ENCODE results near the gene ATG16L2.

ATG16L2 gene

GRCh38 chr11:72860010-72860409 lies 45.8 kb downstream of the ATG16L2 start:
- Histone ChIP-seq H3K36me3 (ENCODE audit: insufficient read depth, low read length) (peaks cover 46% of the 10 kb centered on the region), H3K9me2 (ENCODE audit: low read depth, low read length) (no peaks in the 10 kb centered on the region), H3K9me3 (ENCODE audit: low read length) (no peaks in the 10 kb centered on the region), H3K4me3 (ENCODE audit: low read depth, low read length, poor library complexity, severe bottlenecking) (no peak overlapping the region), H4K20me1 (ENCODE audit: insufficient read depth, low read length) (no peaks in the 10 kb centered on the region), H2AFZ (ENCODE audit: low read length) (no peak overlapping the region), H3K4me2 (ENCODE audit: low read length) (no peak overlapping the region), H3F3A (ENCODE audit: insufficient read depth, low read length) (no peaks in the 10 kb centered on the region), H3K79me2 (ENCODE audit: insufficient read depth, low read length) (no peaks in the 10 kb centered on the region), H3K27ac (ENCODE audit: low read depth, low read length, poor library complexity, severe bottlenecking) (no peak overlapping the region), H3K9ac (ENCODE audit: low read length) (no peak overlapping the region), H3K27me3 (ENCODE audit: insufficient read depth, low read length) (no peaks in the 10 kb centered on the region), H3K4me1 (ENCODE audit: insufficient read depth, low read length, severe bottlenecking) (no peaks in the 10 kb centered on the region)
- TF ChIP-seq EZH2 (IDR thresholded peaks at IDR 0.05; ENCODE audit: borderline replicate concordance, low read length) (no peak), CTCF (IDR thresholded peaks at IDR 0.05; ENCODE audit: low read length) (no peak)

DNA sequence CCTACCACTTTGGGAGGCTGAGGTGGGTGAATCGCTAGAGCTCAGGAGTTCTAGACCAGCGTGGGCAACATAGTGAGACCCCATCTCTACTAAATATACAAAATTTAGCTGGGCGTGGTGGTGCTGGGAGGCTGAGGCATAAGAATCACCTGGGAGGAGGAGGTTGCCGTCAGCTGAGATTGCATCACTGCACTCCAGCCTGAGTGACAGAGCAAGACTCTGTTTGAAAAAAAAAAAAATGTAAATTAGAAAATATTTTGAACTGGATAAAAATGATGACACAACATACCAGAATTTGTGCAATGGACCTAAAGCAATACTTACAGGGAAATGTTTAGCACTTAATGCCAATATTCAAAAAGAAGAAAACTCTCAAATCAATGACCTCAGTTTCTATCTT lies 46.4 kb downstream of the ATG16L2 start:
- no peak overlapping the region for H3K4me3 ChIP-seq (ENCODE audit: low read depth, low read length, poor library complexity, severe bottlenecking)
- no peaks in the 10 kb centered on the region for H3K4me1 ChIP-seq (ENCODE audit: insufficient read depth, low read length, severe bottlenecking)
- no peaks in the 10 kb centered on the region for H3K27me3 ChIP-seq (ENCODE audit: insufficient read depth, low read length)
- H3K36me3 ChIP-seq (ENCODE audit: insufficient read depth, low read length), result peaks cover 41% of the 10 kb centered on the region
- H4K20me1 ChIP-seq (ENCODE audit: insufficient read depth, low read length), result no peaks in the 10 kb centered on the region
- H3K79me2 ChIP-seq (ENCODE audit: insufficient read depth, low read length), result no peaks in the 10 kb centered on the region
- H3F3A ChIP-seq (ENCODE audit: insufficient read depth, low read length), result no peaks in the 10 kb centered on the region
- H2AFZ ChIP-seq (ENCODE audit: low read length), result no peak overlapping the region
- TF ChIP-seq CTCF (IDR thresholded peaks at IDR 0.05; ENCODE audit: low read length) (no peak), EZH2 (IDR thresholded peaks at IDR 0.05; ENCODE audit: borderline replicate concordance, low read length) (no peak)
- H3K4me2 ChIP-seq (ENCODE audit: low read length), result no peak overlapping the region
- H3K9ac ChIP-seq (ENCODE audit: low read length), result no peak overlapping the region
- H3K9me2 ChIP-seq (ENCODE audit: low read depth, low read length), result no peaks in the 10 kb centered on the region
- no peaks in the 10 kb centered on the region for H3K9me3 ChIP-seq (ENCODE audit: low read length)
- no peak overlapping the region for H3K27ac ChIP-seq (ENCODE audit: low read depth, low read length, poor library complexity, severe bottlenecking)

- no peaks in the 10 kb centered on the region for H3K9me3 ChIP-seq (ENCODE audit: low read length)
- no peak overlapping the region for H3K4me3 ChIP-seq (ENCODE audit: low read depth, low read length, poor library complexity, severe bottlenecking)
- H4K20me1 ChIP-seq (ENCODE audit: insufficient read depth, low read length), result no peaks in the 10 kb centered on the region
- no peaks in the 10 kb centered on the region for H3K79me2 ChIP-seq (ENCODE audit: insufficient read depth, low read length)
- H3K4me2 ChIP-seq (ENCODE audit: low read length), result no peak overlapping the region
- TF ChIP-seq CTCF (IDR thresholded peaks at IDR 0.05; ENCODE audit: low read length) (no peak), EZH2 (IDR thresholded peaks at IDR 0.05; ENCODE audit: borderline replicate concordance, low read length) (no peak)
- no peaks in the 10 kb centered on the region for H3F3A ChIP-seq (ENCODE audit: insufficient read depth, low read length)
- peaks cover 56% of the 10 kb centered on the region for H3K36me3 ChIP-seq (ENCODE audit: insufficient read depth, low read length)
- H3K9ac ChIP-seq (ENCODE audit: low read length), result no peak overlapping the region
- no peak overlapping the region for H3K27ac ChIP-seq (ENCODE audit: low read depth, low read length, poor library complexity, severe bottlenecking)
- H3K27me3 ChIP-seq (ENCODE audit: insufficient read depth, low read length), result no peaks in the 10 kb centered on the region
- no peaks in the 10 kb centered on the region for H3K9me2 ChIP-seq (ENCODE audit: low read depth, low read length)
- no peak overlapping the region for H2AFZ ChIP-seq (ENCODE audit: low read length)
- no peaks in the 10 kb centered on the region for H3K4me1 ChIP-seq (ENCODE audit: insufficient read depth, low read length, severe bottlenecking)
Observed at GRCh38 chr11:72863091-72863490, 48.9 kb downstream of the ATG16L2 start.

All from OCI-LY1 (cell line).